ENCODE data around the gene PM20D2. TPM values are rescaled to one million over a fixed set of nuclear protein-coding genes. Genes with fewer than 3 reads are reported as not detected.
"Not testable (repeated sequence)": the region's sequence is repeated elsewhere in the genome, so short reads cannot be mapped to it uniquely, and the experiment has no call there.

PM20D2 gene
- polyA plus RNA-seq, 1 experiment: 2.4 TPM

GRCh38 chr6:89122625-89123024, 23.2 kb upstream of the PM20D2 start:
- TF ChIP-seq CTCF (IDR thresholded peaks at IDR 0.05; ENCODE audit: insufficient read depth, low read depth, low read length): peak; percentile 59
- DNase-seq (ENCODE audit: low read depth): no peak
- Histone ChIP-seq H3K36me3 (ENCODE audit: control insufficient read depth, insufficient read depth, low read length) (no peaks in the 10 kb centered on the region), H3K27me3 (ENCODE audit: control insufficient read depth, insufficient read depth, low read length) (peaks cover 5% of the 10 kb centered on the region), H3K4me3 (ENCODE audit: low read depth, low read length) (no peak overlapping the region)
- CTCF ChIA-PET: interaction anchor here (0.7 to 1.7 kb wide), 8 partner anchors 9 to 258 kb away, joined by 3 to 6 read pairs (median 4); no protein-coding TSS in a partner anchor
- POLR2A ChIA-PET: no interaction called here

GRCh38 chr6:89128256-89128671, 17.6 kb upstream of the PM20D2 start:
- H3K4me3 ChIP-seq (ENCODE audit: low read depth, low read length); H3K36me3 ChIP-seq (ENCODE audit: control insufficient read depth, insufficient read depth, low read length); H3K27me3 ChIP-seq (ENCODE audit: control insufficient read depth, insufficient read depth, low read length); DNase-seq (ENCODE audit: low read depth); CTCF ChIA-PET; POLR2A ChIA-PET: not testable (repeated sequence)

GRCh38 chr6:89131599-89131998, 14.3 kb upstream of the PM20D2 start:
- POLR2A ChIA-PET: no interaction called here
- CTCF ChIA-PET: interaction anchor here (1.0 kb wide), 3 partner anchors 9 to 170 kb away, joined by 3 to 5 read pairs (median 3); no protein-coding TSS in a partner anchor

GRCh38 chr6:89132057-89132456, 13.8 kb upstream of the PM20D2 start:
- no peaks in the 10 kb centered on the region for H3K27me3 ChIP-seq (ENCODE audit: control insufficient read depth, insufficient read depth, low read length)
- ChIA-PET POLR2A (no interaction called here), CTCF (interaction anchor here (0.7 to 1.2 kb wide), 4 partner anchors 9 to 1268 kb away, joined by 3 to 5 read pairs (median 4); no protein-coding TSS in a partner anchor)
- no peak overlapping the region for H3K4me3 ChIP-seq (ENCODE audit: low read depth, low read length)
- no peak for DNase-seq (ENCODE audit: low read depth)
- TF ChIP-seq CTCF (IDR thresholded peaks at IDR 0.05; ENCODE audit: insufficient read depth, low read depth, low read length): no peak
- H3K36me3 ChIP-seq (ENCODE audit: control insufficient read depth, insufficient read depth, low read length): no peaks in the 10 kb centered on the region

More at GRCh38 chr6:89131599-89131998, 14.3 kb upstream of the PM20D2 start:
- TF ChIP-seq CTCF (IDR thresholded peaks at IDR 0.05; ENCODE audit: insufficient read depth, low read depth, low read length): no peak
- Histone ChIP-seq H3K36me3 (ENCODE audit: control insufficient read depth, insufficient read depth, low read length) (no peaks in the 10 kb centered on the region), H3K27me3 (ENCODE audit: control insufficient read depth, insufficient read depth, low read length) (no peaks in the 10 kb centered on the region), H3K4me3 (ENCODE audit: low read depth, low read length) (no peak overlapping the region)
- no peak for DNase-seq (ENCODE audit: low read depth)

- ChIA-PET CTCF (interaction anchor here (0.6 to 1.5 kb wide), 3 partner anchors 12 to 152 kb away, joined by 3 to 4 read pairs (median 3); partner anchors contain the start of gene PM20D2), POLR2A (no interaction called here)
- H3K4me3 ChIP-seq (ENCODE audit: low read depth, low read length): no peak overlapping the region
These were observed 11.9 kb upstream of the PM20D2 start for GRCh38 chr6:89133981-89134380.

More at GRCh38 chr6:89133981-89134380, 11.9 kb upstream of the PM20D2 start:
- Histone ChIP-seq H3K27me3 (ENCODE audit: control insufficient read depth, insufficient read depth, low read length) (no peaks in the 10 kb centered on the region), H3K36me3 (ENCODE audit: control insufficient read depth, insufficient read depth, low read length) (no peaks in the 10 kb centered on the region)
- no peak for TF ChIP-seq CTCF (IDR thresholded peaks at IDR 0.05; ENCODE audit: insufficient read depth, low read depth, low read length)
- no peak for DNase-seq (ENCODE audit: low read depth)

Measured in BJ (cell line).